DMS79 treated with DMSO at 0.1 percent for 48 hours (cell line): ENCODE data around the gene FTO.
A peak's percentile ranks its signal among the peaks of the same experiment; 100 is the strongest.

ENCODE experiments used
- DNase-seq: peaks from one replicate; lab custom pipeline; 2025; lab: John Stamatoyannopoulos, UW

FTO gene

GRCh38 chr16:54007504-54007903 is 303.5 kb downstream of the FTO start:
- DNase-seq, result no peak

- no peak for DNase-seq
Measured at GRCh38 chr16:54009464-54010176, 305.7 kb downstream of the FTO start.

- DNase-seq, result no peak
Measured at GRCh38 chr16:54015147-54015546, 311.2 kb downstream of the FTO start.

- DNase-seq, result peak; percentile 61
Measured at GRCh38 chr16:54022362-54022761, 318.4 kb downstream of the FTO start.

GRCh38 chr16:54026456-54026855 is 322.5 kb downstream of the FTO start:
- DNase-seq, result no peak

- DNase-seq, result no peak
Measured at GRCh38 chr16:54027062-54027461, 323.1 kb downstream of the FTO start.

GRCh38 chr16:54027558-54027957 is 323.6 kb downstream of the FTO start:
- no peak for DNase-seq

- DNase-seq, result no peak
Measured at GRCh38 chr16:54027995-54028394, 324.0 kb downstream of the FTO start.

GRCh38 chr16:54030451-54030850 is 326.5 kb downstream of the FTO start:
- DNase-seq, result no peak

- DNase-seq, result no peak
Measured at GRCh38 chr16:54031107-54031760, 327.3 kb downstream of the FTO start.

GRCh38 chr16:54033747-54034146 is 329.8 kb downstream of the FTO start:
- DNase-seq, result no peak

- no peak for DNase-seq
Measured at GRCh38 chr16:54034684-54035083, 330.7 kb downstream of the FTO start.

- no peak for DNase-seq
Measured at GRCh38 chr16:54040480-54040879, 336.5 kb downstream of the FTO start.

- no peak for DNase-seq
Measured at GRCh38 chr16:54040975-54041374, 337.0 kb downstream of the FTO start.

- peak; percentile 19 for DNase-seq
Measured at GRCh38 chr16:54048586-54049495, 344.9 kb downstream of the FTO start.

GRCh38 chr16:54049591-54050458 is 345.9 kb downstream of the FTO start:
- no peak for DNase-seq

- no peak for DNase-seq
Measured at GRCh38 chr16:54050459-54051210, 346.7 kb downstream of the FTO start.

- DNase-seq, result no peak
Measured at GRCh38 chr16:54051821-54052220, 347.9 kb downstream of the FTO start.

GRCh38 chr16:54052271-54052670 is 348.3 kb downstream of the FTO start:
- no peak for DNase-seq

GRCh38 chr16:54053891-54054820 is 350.2 kb downstream of the FTO start:
- DNase-seq, result no peak
